ENCODE measurements around the gene GAK.
"Not testable (repeated sequence)": the region's sequence is repeated elsewhere in the genome, so short reads cannot be mapped to it uniquely, and the experiment has no call there.

The GAK gene

GRCh38 chr4:926538-926937, 5.6 kb downstream of the GAK start:
- DNase-seq (ENCODE audit: low read depth), result no peak

GRCh38 chr4:925771-926500, 6.2 kb downstream of the GAK start:
- DNase-seq (ENCODE audit: low read depth), result no peak

- no peak for DNase-seq (ENCODE audit: low read depth)
Observed at GRCh38 chr4:925171-925570, 6.9 kb downstream of the GAK start.

GRCh38 chr4:924107-925096, 7.7 kb downstream of the GAK start:
- no peak for DNase-seq (ENCODE audit: low read depth)

GRCh38 chr4:921830-922331, 10.2 kb downstream of the GAK start:
- DNase-seq (ENCODE audit: low read depth), result no peak

GRCh38 chr4:919004-919680, 13.0 kb downstream of the GAK start:
- DNase-seq (ENCODE audit: low read depth), result not testable (repeated sequence)

GRCh38 chr4:918591-918990, 13.5 kb downstream of the GAK start:
- not testable (repeated sequence) for DNase-seq (ENCODE audit: low read depth)

- DNase-seq (ENCODE audit: low read depth), result no peak
Observed at GRCh38 chr4:917992-918391, 14.1 kb downstream of the GAK start.

GRCh38 chr4:917466-917865, 14.7 kb downstream of the GAK start:
- no peak for DNase-seq (ENCODE audit: low read depth)

- DNase-seq (ENCODE audit: low read depth), result no peak
Observed at GRCh38 chr4:915595-915994, 16.5 kb downstream of the GAK start.

GRCh38 chr4:915041-915474, 17.1 kb downstream of the GAK start:
- DNase-seq (ENCODE audit: low read depth), result no peak

GRCh38 chr4:914531-914930, 17.6 kb downstream of the GAK start:
- no peak for DNase-seq (ENCODE audit: low read depth)

- DNase-seq (ENCODE audit: low read depth), result no peak
Observed at GRCh38 chr4:913280-913618, 18.9 kb downstream of the GAK start.

- no peak for DNase-seq (ENCODE audit: low read depth)
Observed at GRCh38 chr4:912548-913279, 19.4 kb downstream of the GAK start.

GRCh38 chr4:911871-912490, 20.1 kb downstream of the GAK start:
- DNase-seq (ENCODE audit: low read depth), result no peak

- DNase-seq (ENCODE audit: low read depth), result no peak
Observed at GRCh38 chr4:911221-911751, 20.8 kb downstream of the GAK start.

- no peak for DNase-seq (ENCODE audit: low read depth)
Observed at GRCh38 chr4:910366-911091, 21.6 kb downstream of the GAK start.

- no peak for DNase-seq (ENCODE audit: low read depth)
Observed at GRCh38 chr4:909821-910220, 22.3 kb downstream of the GAK start.

- DNase-seq (ENCODE audit: low read depth), result no peak
Observed at GRCh38 chr4:909131-909571, 23.0 kb downstream of the GAK start.

All from fibroblast of the conjunctiva (primary cell).